GM12872 (cell line): ENCODE measurements around the gene TNFSF15.

ENCODE experiments used
- CTCF ChIP-seq: IDR thresholded peaks from 3 replicates; pipeline ENCODE4 v1.5.1; 2011; ENCODE audit warnings: low read depth, mild to moderate bottlenecking, low read length, moderate library complexity; ENCODE audit not compliant: insufficient read depth

TNFSF15 gene

GRCh38 chr9:114849450-114849849, 43.6 kb upstream of the TNFSF15 start:
- TF ChIP-seq CTCF = no peak

GRCh38 chr9:114847492-114848417, 41.9 kb upstream of the TNFSF15 start:
- TF ChIP-seq CTCF = no peak

GRCh38 chr9:114845373-114845772, 39.5 kb upstream of the TNFSF15 start:
- no peak for TF ChIP-seq CTCF

GRCh38 chr9:114844766-114845165, 38.9 kb upstream of the TNFSF15 start:
- no peak for TF ChIP-seq CTCF

GRCh38 chr9:114837923-114838322, 32.1 kb upstream of the TNFSF15 start:
- TF ChIP-seq CTCF = no peak

GRCh38 chr9:114836769-114837168, 30.9 kb upstream of the TNFSF15 start:
- TF ChIP-seq CTCF = no peak

- no peak for TF ChIP-seq CTCF
Measured at GRCh38 chr9:114834386-114834785, 28.5 kb upstream of the TNFSF15 start.
